SU-DHL-6 (cell line): ENCODE results near the gene SORL1.

Experiments used
- H2AFZ ChIP-seq: fragments of 200-600 bp; sonication (generic); 2 replicates; pipeline ENCODE4 v1.6.1; 2014; ENCODE audit warnings: low read depth, mild to moderate bottlenecking, moderate library complexity, mixed read lengths, antibody characterized with exemption, low read length; ENCODE audit not compliant: severe bottlenecking
- H3F3A ChIP-seq: fragments of 200-600 bp; shearing (Covaris generic); 2 replicates; pipeline ENCODE4 v1.6.0; 2016; ENCODE audit warnings: antibody characterized with exemption, mild to moderate bottlenecking; ENCODE audit not compliant: insufficient read depth
- H3K27ac ChIP-seq: fragments of 200-600 bp; sonication (generic); 2 replicates; pipeline ENCODE4 v1.5.1; 2016; ENCODE audit warnings: low read depth, mild to moderate bottlenecking, low read length, moderate library complexity, mixed read lengths
- H3K27me3 ChIP-seq: fragments of 200-600 bp; sonication (generic), shearing (Covaris generic); 2 replicates; pipeline ENCODE4 v1.6.0; 2014; ENCODE audit warnings: mild to moderate bottlenecking, low read length
- H3K36me3 ChIP-seq: fragments of 200-600 bp; sonication (generic); 2 replicates; pipeline ENCODE4 v1.6.1; 2014; ENCODE audit warnings: mild to moderate bottlenecking, low read length, mixed read lengths
- H3K4me2 ChIP-seq: fragments of 300-600, 200-600 bp; shearing (Covaris generic), sonication (generic); 2 replicates; pipeline ENCODE4 v1.6.0; 2014; ENCODE audit warnings: low read length, low read depth, mild to moderate bottlenecking; ENCODE audit not compliant: poor library complexity, severe bottlenecking
- H3K4me3 ChIP-seq: fragments of 200-600 bp; sonication (generic); 2 replicates; pipeline ENCODE4 v1.5.1; 2014; ENCODE audit warnings: antibody characterized with exemption, low read length, mild to moderate bottlenecking, mixed read lengths; ENCODE audit not compliant: insufficient read depth, poor library complexity, severe bottlenecking
- H3K79me2 ChIP-seq: fragments of 200-600 bp; sonication (generic); 2 replicates; pipeline ENCODE4 v1.6.1; 2014; ENCODE audit warnings: mild to moderate bottlenecking, low read length, moderate library complexity; ENCODE audit not compliant: insufficient read depth
- H3K9ac ChIP-seq: fragments of 200-600 bp; sonication (generic); 2 replicates; pipeline ENCODE4 v1.7.0; 2014; ENCODE audit warnings: mild to moderate bottlenecking, low read length
- H3K9me2 ChIP-seq: fragments of 200-600 bp; sonication (generic); replicated peaks from 2 replicates; pipeline ENCODE4 v1.6.1; 2014; ENCODE audit warnings: low read length; ENCODE audit not compliant: insufficient read depth
- H3K9me3 ChIP-seq: fragments of 200-600 bp; sonication (generic); 2 replicates; pipeline ENCODE4 v1.6.1; 2014; ENCODE audit warnings: low read length, mixed read lengths; ENCODE audit not compliant: insufficient read depth
- H4K20me1 ChIP-seq: fragments of 200-600 bp; sonication (generic); 2 replicates; pipeline ENCODE4 v1.6.1; 2014; ENCODE audit warnings: low read depth, mild to moderate bottlenecking, antibody characterized with exemption, low read length, moderate library complexity, mixed read lengths
- CTCF ChIP-seq: fragments of 200-600 bp; sonication (generic); IDR thresholded peaks from one replicate; pipeline ENCODE4 v1.5.1; 2017; ENCODE audit warnings: antibody characterized with exemption, mild to moderate bottlenecking, low read length, moderate library complexity; ENCODE audit not compliant: insufficient read depth, poor library complexity, severe bottlenecking
- EZH2phosphoT487 ChIP-seq: fragments of 200-600 bp; sonication (generic), shearing (Covaris generic); conservative IDR thresholded peaks from 2 replicates; pipeline ENCODE4 v1.6.1; 2018; ENCODE audit warnings: mild to moderate bottlenecking, antibody characterized with exemption, low read length, moderate library complexity, mixed read lengths

SORL1 gene

GRCh38 chr11:121435132-121435531, 17.0 kb upstream of the SORL1 start:
- no peak overlapping the region for H2AFZ ChIP-seq
- no peaks in the 10 kb centered on the region for H3K27me3 ChIP-seq
- no peak overlapping the region for H3K4me2 ChIP-seq

GRCh38 chr11:121435551-121436511, 16.3 kb upstream of the SORL1 start:
- Histone ChIP-seq H3K9ac (peak overlapping the region; percentile 20; the same call in 1 of the 2 replicates), H3K27ac (peak overlapping the region; percentile 37), H3K36me3 (no peaks in the 10 kb centered on the region), H3K4me2 (peak overlapping the region; percentile 1), H4K20me1 (no peaks in the 10 kb centered on the region), H3F3A (peaks cover 55% of the 10 kb centered on the region), H3K9me2 (no peaks in the 10 kb centered on the region), H3K4me3 (no peak overlapping the region), H3K79me2 (no peaks in the 10 kb centered on the region), H2AFZ (no peak overlapping the region), H3K27me3 (no peaks in the 10 kb centered on the region), H3K9me3 (no peaks in the 10 kb centered on the region)
- TF ChIP-seq EZH2phosphoT487 (no peak), CTCF (no peak)

More at GRCh38 chr11:121435132-121435531, 17.0 kb upstream of the SORL1 start:
- H3K9ac ChIP-seq: no peak overlapping the region
- no peaks in the 10 kb centered on the region for H3K79me2 ChIP-seq
- no peaks in the 10 kb centered on the region for H4K20me1 ChIP-seq
- TF ChIP-seq EZH2phosphoT487: no peak
- no peak for TF ChIP-seq CTCF
- H3K9me3 ChIP-seq: no peaks in the 10 kb centered on the region
- no peaks in the 10 kb centered on the region for H3K9me2 ChIP-seq
- H3K27ac ChIP-seq: peak overlapping the region; percentile 37
- H3F3A ChIP-seq: peaks cover 60% of the 10 kb centered on the region
- no peaks in the 10 kb centered on the region for H3K36me3 ChIP-seq
- H3K4me3 ChIP-seq: no peak overlapping the region

- H2AFZ ChIP-seq: no peak overlapping the region
- H3F3A ChIP-seq: peaks cover 42% of the 10 kb centered on the region
- H3K9me2 ChIP-seq: no peaks in the 10 kb centered on the region
- no peak overlapping the region for H3K4me3 ChIP-seq
- no peak overlapping the region for H3K9ac ChIP-seq
- no peak overlapping the region for H3K4me2 ChIP-seq
- H3K27me3 ChIP-seq: no peaks in the 10 kb centered on the region
- H4K20me1 ChIP-seq: no peaks in the 10 kb centered on the region
- no peaks in the 10 kb centered on the region for H3K79me2 ChIP-seq
- H3K36me3 ChIP-seq: no peaks in the 10 kb centered on the region
- H3K9me3 ChIP-seq: no peaks in the 10 kb centered on the region
- no peak overlapping the region for H3K27ac ChIP-seq
- no peak for TF ChIP-seq EZH2phosphoT487
- TF ChIP-seq CTCF: no peak
These were observed 15.0 kb upstream of the SORL1 start for GRCh38 chr11:121437018-121437685.
